ENCODE results near the gene F2R. TPM values are rescaled to one million over a fixed set of nuclear protein-coding genes. Genes with fewer than 3 reads are reported as not detected.
"Not testable (repeated sequence)": the region's sequence is repeated elsewhere in the genome, so short reads cannot be mapped to it uniquely, and the experiment has no call there.

The F2R gene
- polyA plus RNA-seq, 4 donors: 0.45 to 37.1 (median 6.1) TPM

DNA sequence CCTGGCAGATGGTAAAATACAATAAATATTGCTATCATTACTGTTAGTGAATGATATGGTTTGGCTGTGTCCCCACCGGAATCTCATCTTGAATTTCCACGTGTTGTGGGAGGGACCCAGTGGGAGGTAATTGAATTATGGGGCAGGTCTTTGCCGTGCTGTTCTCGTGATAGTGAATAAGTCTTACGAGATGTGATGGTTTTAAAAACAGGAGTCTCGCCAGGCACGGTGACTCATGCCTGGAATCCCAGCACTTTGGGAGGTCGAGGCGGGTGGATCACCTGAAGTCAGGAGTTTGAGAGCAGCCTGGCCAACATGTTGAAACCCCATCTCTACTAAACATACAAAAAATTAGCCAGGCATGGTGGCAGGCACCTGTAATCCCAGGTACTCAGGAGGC lies 45.2 kb downstream of the F2R start:
- WGBS, 3 donors: 72 to 86% (median 82%) methylated on average over 9 of the region's 9 CpGs
- H3K27ac ChIP-seq (ENCODE audit: low read depth in 1 of 3, low read length in 2 of 3); H3K4me3 ChIP-seq (ENCODE audit: low read depth in 1 of 3, low read length in 3 of 3); H3K36me3 ChIP-seq (ENCODE audit: control insufficient read depth in 3 of 3, insufficient read depth in 2 of 3, low read depth in 1 of 3, low read length in 3 of 3); FAIRE-seq; H3K9me3 ChIP-seq (ENCODE audit: control insufficient read depth in 2 of 2, insufficient read depth in 1 of 2, low read depth in 1 of 2, low read length in 1 of 2); DNase-seq; H3K27me3 ChIP-seq (ENCODE audit: control insufficient read depth in 3 of 3, insufficient read depth in 3 of 3, low read length in 3 of 3); H3K4me1 ChIP-seq (ENCODE audit: control insufficient read depth in 3 of 3, insufficient read depth in 2 of 3, low read depth in 1 of 3, low read length in 2 of 3): not testable (repeated sequence)

DNA sequence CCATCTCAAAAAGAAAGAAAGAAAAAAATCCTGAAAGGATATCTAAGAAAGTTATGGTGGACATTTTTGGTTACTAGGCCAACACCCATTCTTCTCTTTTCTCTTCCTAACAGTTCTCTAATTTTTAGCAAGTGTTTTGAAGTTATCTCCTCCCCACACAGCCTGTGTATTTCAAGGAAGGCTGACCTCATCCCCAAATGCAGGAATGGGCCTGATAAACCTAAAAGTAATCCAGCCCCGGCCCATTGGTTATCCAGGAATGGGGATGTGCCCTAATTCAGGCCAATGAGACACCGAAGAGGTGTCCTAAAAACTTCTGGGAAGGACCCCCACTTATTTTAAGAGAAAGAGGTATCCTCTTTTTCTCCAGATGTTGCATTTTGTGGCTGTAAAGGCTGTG lies 46.6 kb downstream of the F2R start:
- Histone ChIP-seq H3K27ac (ENCODE audit: low read depth in 1 of 3, low read length in 2 of 3) (no peak overlapping the region), H3K4me3 (ENCODE audit: low read depth in 1 of 3, low read length in 3 of 3) (no peak overlapping the region), H3K27me3 (ENCODE audit: control insufficient read depth in 3 of 3, insufficient read depth in 3 of 3, low read length in 3 of 3) (no peaks in the 10 kb centered on the region), H3K4me1 (ENCODE audit: control insufficient read depth in 3 of 3, insufficient read depth in 2 of 3, low read depth in 1 of 3, low read length in 2 of 3) (peaks cover 0 to 2% (median 0%) of the 10 kb centered on the region in 3 donors), H3K9me3 (ENCODE audit: control insufficient read depth in 2 of 2, insufficient read depth in 1 of 2, low read depth in 1 of 2, low read length in 1 of 2) (peaks cover 0 to 3% of the 10 kb centered on the region in 2 donors), H3K36me3 (ENCODE audit: control insufficient read depth in 3 of 3, insufficient read depth in 2 of 3, low read depth in 1 of 3, low read length in 3 of 3) (no peaks in the 10 kb centered on the region)
- no peak for FAIRE-seq
- WGBS, 3 donors: 75 to 87% (median 78%) methylated on average over 2 of the region's 2 CpGs
- no peak for DNase-seq

DNA sequence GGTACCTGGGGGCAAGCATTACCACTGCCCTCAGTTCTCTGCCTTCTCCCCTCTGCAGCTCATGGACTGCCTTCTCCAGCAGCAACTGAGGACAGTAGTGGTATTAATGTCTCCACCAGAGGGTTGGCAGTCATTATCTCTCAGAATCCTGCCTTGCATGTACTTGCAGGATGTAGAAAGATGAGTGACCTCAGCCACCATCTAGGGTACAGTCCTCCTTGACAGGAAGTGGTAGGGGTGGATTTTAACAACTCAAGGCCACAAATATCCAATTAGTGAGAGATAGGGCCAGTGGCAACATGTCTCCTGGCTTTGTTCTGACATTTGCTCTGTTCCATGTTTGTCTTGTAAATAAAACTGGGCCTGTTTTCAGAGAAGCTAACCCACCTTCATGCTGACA lies 47.2 kb downstream of the F2R start:
- Histone ChIP-seq H3K27me3 (ENCODE audit: control insufficient read depth in 3 of 3, insufficient read depth in 3 of 3, low read length in 3 of 3) (no peaks in the 10 kb centered on the region), H3K4me1 (ENCODE audit: control insufficient read depth in 3 of 3, insufficient read depth in 2 of 3, low read depth in 1 of 3, low read length in 2 of 3) (peaks cover 0 to 2% (median 0%) of the 10 kb centered on the region in 3 donors), H3K4me3 (ENCODE audit: low read depth in 1 of 3, low read length in 3 of 3) (no peak overlapping the region), H3K36me3 (ENCODE audit: control insufficient read depth in 3 of 3, insufficient read depth in 2 of 3, low read depth in 1 of 3, low read length in 3 of 3) (no peaks in the 10 kb centered on the region), H3K9me3 (ENCODE audit: control insufficient read depth in 2 of 2, insufficient read depth in 1 of 2, low read depth in 1 of 2, low read length in 1 of 2) (peaks cover 0 to 3% of the 10 kb centered on the region in 2 donors), H3K27ac (ENCODE audit: low read depth in 1 of 3, low read length in 2 of 3) (no peak overlapping the region)
- DNase-seq (no peak), FAIRE-seq (no peak)

DNA sequence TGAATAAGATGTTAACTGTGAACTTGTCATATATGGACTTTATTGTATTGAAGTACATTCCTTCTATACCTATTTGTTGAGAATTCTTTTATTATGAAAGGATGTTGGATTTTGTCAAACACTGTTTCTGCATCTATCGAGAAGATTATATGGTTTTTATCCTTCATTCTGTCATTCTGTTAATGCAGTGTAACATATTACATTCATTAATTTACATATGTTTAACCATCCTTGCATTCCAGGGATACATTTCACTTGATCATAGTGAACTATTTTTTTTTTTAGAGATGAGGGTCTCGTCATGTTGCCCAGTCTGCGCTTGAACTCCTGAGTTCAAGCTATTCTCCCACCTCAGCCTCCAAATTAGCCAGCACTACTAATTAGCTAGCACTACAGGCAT lies 48.4 kb downstream of the F2R start:
- Histone ChIP-seq H3K27ac (ENCODE audit: low read depth in 1 of 3, low read length in 2 of 3) (no peak overlapping the region), H3K27me3 (ENCODE audit: control insufficient read depth in 3 of 3, insufficient read depth in 3 of 3, low read length in 3 of 3) (no peaks in the 10 kb centered on the region), H3K4me1 (ENCODE audit: control insufficient read depth in 3 of 3, insufficient read depth in 2 of 3, low read depth in 1 of 3, low read length in 2 of 3) (peaks cover 0 to 2% (median 0%) of the 10 kb centered on the region in 3 donors), H3K36me3 (ENCODE audit: control insufficient read depth in 3 of 3, insufficient read depth in 2 of 3, low read depth in 1 of 3, low read length in 3 of 3) (no peaks in the 10 kb centered on the region), H3K9me3 (ENCODE audit: control insufficient read depth in 2 of 2, insufficient read depth in 1 of 2, low read depth in 1 of 2, low read length in 1 of 2) (peaks cover 0 to 3% of the 10 kb centered on the region in 2 donors), H3K4me3 (ENCODE audit: low read depth in 1 of 3, low read length in 3 of 3) (no peak overlapping the region)
- DNase-seq (no peak), FAIRE-seq (no peak)
- 57 to 76% (median 74%) methylated on average over 3 of the region's 3 CpGs for WGBS, 3 donors

DNA sequence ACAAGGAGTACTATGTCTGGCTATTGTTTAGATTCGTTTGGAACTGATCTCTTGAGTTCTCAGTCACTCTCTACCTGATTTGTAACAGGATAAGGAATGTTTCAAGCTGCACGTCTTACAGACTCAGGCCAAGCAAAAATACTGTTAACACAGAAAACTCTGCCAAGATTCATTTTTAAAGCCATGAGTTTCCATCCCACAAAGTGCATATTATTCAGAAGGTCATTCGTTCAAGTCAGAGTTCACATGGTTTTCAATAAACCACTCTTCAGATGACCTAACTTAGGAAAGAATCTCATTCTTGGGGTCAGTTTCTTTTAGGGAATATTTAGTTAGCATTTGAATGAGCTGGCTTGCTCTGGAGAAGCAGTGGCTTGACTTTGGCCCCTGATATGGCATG lies 49.3 kb downstream of the F2R start:
- no peaks in the 10 kb centered on the region for H3K36me3 ChIP-seq (ENCODE audit: control insufficient read depth in 3 of 3, insufficient read depth in 2 of 3, low read depth in 1 of 3, low read length in 3 of 3)
- H3K27me3 ChIP-seq (ENCODE audit: control insufficient read depth in 3 of 3, insufficient read depth in 3 of 3, low read length in 3 of 3): no peaks in the 10 kb centered on the region
- FAIRE-seq (no peak), DNase-seq (no peak)
- H3K4me1 ChIP-seq (ENCODE audit: control insufficient read depth in 3 of 3, insufficient read depth in 2 of 3, low read depth in 1 of 3, low read length in 2 of 3): no peaks in the 10 kb centered on the region
- H3K27ac ChIP-seq (ENCODE audit: low read depth in 1 of 3, low read length in 2 of 3): no peak overlapping the region
- peaks cover 0 to 3% of the 10 kb centered on the region in 2 donors for H3K9me3 ChIP-seq (ENCODE audit: control insufficient read depth in 2 of 2, insufficient read depth in 1 of 2, low read depth in 1 of 2, low read length in 1 of 2)
- 70 to 76% (median 74%) methylated on average over 3 of the region's 3 CpGs for WGBS, 3 donors
- no peak overlapping the region for H3K4me3 ChIP-seq (ENCODE audit: low read depth in 1 of 3, low read length in 3 of 3)

DNA sequence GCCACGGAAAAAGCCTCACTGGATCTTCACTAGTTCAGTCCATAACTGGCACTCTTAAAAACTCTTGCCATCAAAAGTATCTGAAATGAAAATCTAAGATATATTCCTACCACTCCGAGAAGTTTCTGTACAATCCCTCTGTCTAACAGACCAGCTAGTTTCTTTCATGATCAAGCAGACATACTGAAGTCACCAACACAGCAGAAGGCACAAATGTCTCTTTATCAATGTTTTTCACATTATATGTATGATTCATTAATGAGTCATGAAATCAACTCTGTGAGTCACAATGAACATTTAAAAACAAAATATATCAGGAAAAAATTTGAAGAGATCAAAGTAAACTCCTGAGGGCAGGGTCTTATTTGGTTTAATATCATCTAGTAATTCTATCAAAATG lies 50.8 kb downstream of the F2R start:
- 89 to 96% (median 91%) methylated on average over 2 of the region's 2 CpGs for WGBS, 3 donors
- no peaks in the 10 kb centered on the region for H3K4me1 ChIP-seq (ENCODE audit: control insufficient read depth in 3 of 3, insufficient read depth in 2 of 3, low read depth in 1 of 3, low read length in 2 of 3)
- H3K27ac ChIP-seq (ENCODE audit: low read depth in 1 of 3, low read length in 2 of 3): no peak overlapping the region
- no peak for DNase-seq
- H3K4me3 ChIP-seq (ENCODE audit: low read depth in 1 of 3, low read length in 3 of 3): no peak overlapping the region
- no peaks in the 10 kb centered on the region for H3K36me3 ChIP-seq (ENCODE audit: control insufficient read depth in 3 of 3, insufficient read depth in 2 of 3, low read depth in 1 of 3, low read length in 3 of 3)
- no peak for FAIRE-seq
- peaks cover 0 to 3% of the 10 kb centered on the region in 2 donors for H3K9me3 ChIP-seq (ENCODE audit: control insufficient read depth in 2 of 2, insufficient read depth in 1 of 2, low read depth in 1 of 2, low read length in 1 of 2)
- H3K27me3 ChIP-seq (ENCODE audit: control insufficient read depth in 3 of 3, insufficient read depth in 3 of 3, low read length in 3 of 3): no peaks in the 10 kb centered on the region

DNA sequence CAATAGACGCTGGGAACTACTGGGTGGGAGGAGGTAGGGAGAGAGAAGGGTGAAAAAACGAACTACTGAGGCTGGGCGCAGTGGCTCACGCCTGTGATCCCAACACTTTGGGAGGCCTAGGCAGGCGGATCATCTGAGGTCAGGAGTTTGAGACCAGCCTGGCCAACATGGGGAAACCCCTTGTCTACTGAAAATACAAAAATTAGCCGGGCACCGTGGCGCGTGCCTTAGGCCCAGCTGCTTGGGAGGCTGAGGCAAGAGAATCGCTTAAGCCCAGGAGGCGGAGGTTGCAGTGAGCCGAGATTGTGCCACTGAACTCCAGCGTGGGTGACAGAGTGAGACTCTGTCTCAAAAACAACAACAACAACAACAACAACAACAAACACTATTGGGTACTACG lies 55.1 kb downstream of the F2R start:
- H3K4me3 ChIP-seq (ENCODE audit: low read depth in 1 of 3, low read length in 3 of 3); FAIRE-seq; H3K27ac ChIP-seq (ENCODE audit: low read depth in 1 of 3, low read length in 2 of 3); H3K4me1 ChIP-seq (ENCODE audit: control insufficient read depth in 3 of 3, insufficient read depth in 2 of 3, low read depth in 1 of 3, low read length in 2 of 3); DNase-seq; H3K27me3 ChIP-seq (ENCODE audit: control insufficient read depth in 3 of 3, insufficient read depth in 3 of 3, low read length in 3 of 3); H3K36me3 ChIP-seq (ENCODE audit: control insufficient read depth in 3 of 3, insufficient read depth in 2 of 3, low read depth in 1 of 3, low read length in 3 of 3); H3K9me3 ChIP-seq (ENCODE audit: control insufficient read depth in 2 of 2, insufficient read depth in 1 of 2, low read depth in 1 of 2, low read length in 1 of 2): not testable (repeated sequence)
- WGBS, 3 donors: 93 to 94% (median 93%) methylated on average over 14 of the region's 14 CpGs

DNA sequence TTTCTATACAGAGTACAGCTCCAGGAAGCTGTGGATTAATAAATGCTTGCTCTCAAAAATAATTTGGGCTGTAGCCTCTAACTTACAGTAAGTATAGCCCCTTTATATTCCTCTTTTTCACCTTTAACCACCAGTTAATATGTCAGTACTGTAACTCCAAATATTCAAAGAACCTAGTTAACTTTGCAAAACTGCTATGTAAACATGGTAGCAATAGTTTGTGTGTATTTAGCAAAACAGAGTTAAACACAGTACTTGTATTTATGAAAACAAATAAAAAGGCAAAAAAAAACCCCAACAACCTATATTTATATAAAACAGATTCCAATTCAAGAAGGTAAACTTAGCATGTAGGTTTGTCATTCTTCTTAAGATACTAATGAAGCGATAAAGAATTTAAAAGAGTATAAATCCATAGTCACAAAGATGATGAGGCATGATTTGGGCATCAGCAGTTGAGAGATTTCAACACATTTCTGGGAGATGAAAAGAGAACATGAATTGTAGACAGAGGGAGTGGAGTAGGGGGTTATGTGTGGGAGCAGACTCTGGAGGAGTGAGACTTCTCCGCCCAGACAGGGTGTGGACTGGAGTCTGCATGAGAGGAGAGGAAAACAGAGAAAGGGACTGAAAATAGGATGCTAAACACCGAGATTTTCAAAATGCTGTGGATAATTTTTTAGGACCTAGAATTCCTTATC lies 55.9 kb downstream of the F2R start:
- Histone ChIP-seq H3K4me1 (ENCODE audit: control insufficient read depth in 3 of 3, insufficient read depth in 2 of 3, low read depth in 1 of 3, low read length in 2 of 3) (no peaks in the 10 kb centered on the region), H3K27ac (ENCODE audit: low read depth in 1 of 3, low read length in 2 of 3) (no peak overlapping the region), H3K36me3 (ENCODE audit: control insufficient read depth in 3 of 3, insufficient read depth in 2 of 3, low read depth in 1 of 3, low read length in 3 of 3) (no peaks in the 10 kb centered on the region), H3K27me3 (ENCODE audit: control insufficient read depth in 3 of 3, insufficient read depth in 3 of 3, low read length in 3 of 3) (no peaks in the 10 kb centered on the region), H3K9me3 (ENCODE audit: control insufficient read depth in 2 of 2, insufficient read depth in 1 of 2, low read depth in 1 of 2, low read length in 1 of 2) (no peaks in the 10 kb centered on the region), H3K4me3 (ENCODE audit: low read depth in 1 of 3, low read length in 3 of 3) (no peak overlapping the region)
- 55 to 66% (median 62%) methylated on average over 3 of the region's 3 CpGs for WGBS, 3 donors
- FAIRE-seq: no peak
- no peak for DNase-seq

DNA sequence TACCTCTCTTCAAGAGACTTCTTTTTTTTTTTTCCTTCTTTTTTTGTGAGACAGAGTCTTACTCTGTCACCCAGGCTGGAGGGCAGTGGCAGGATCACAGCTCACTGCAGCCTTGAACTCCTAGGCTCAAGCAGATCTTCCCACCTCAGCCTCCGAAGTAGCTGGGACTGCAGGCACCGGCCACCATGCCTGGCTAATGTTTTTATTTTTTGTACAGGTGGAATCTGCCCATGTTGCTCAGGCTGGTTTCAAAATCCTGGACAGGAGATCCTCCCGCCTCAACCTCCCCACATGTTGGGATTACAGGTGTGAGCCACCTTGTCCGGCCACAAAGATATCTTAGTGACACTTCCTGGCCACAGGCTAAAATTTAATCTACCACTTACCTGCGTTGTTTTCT lies 60.0 kb downstream of the F2R start:
- no peak overlapping the region for H3K4me3 ChIP-seq (ENCODE audit: low read depth in 1 of 3, low read length in 3 of 3)
- no peaks in the 10 kb centered on the region for H3K36me3 ChIP-seq (ENCODE audit: control insufficient read depth in 3 of 3, insufficient read depth in 2 of 3, low read depth in 1 of 3, low read length in 3 of 3)
- no peaks in the 10 kb centered on the region for H3K4me1 ChIP-seq (ENCODE audit: control insufficient read depth in 3 of 3, insufficient read depth in 2 of 3, low read depth in 1 of 3, low read length in 2 of 3)
- no peak for DNase-seq
- FAIRE-seq: no peak
- WGBS, 3 donors: 78 to 82% (median 79%) methylated on average over 5 of the region's 5 CpGs
- H3K9me3 ChIP-seq (ENCODE audit: control insufficient read depth in 2 of 2, insufficient read depth in 1 of 2, low read depth in 1 of 2, low read length in 1 of 2): no peaks in the 10 kb centered on the region
- H3K27me3 ChIP-seq (ENCODE audit: control insufficient read depth in 3 of 3, insufficient read depth in 3 of 3, low read length in 3 of 3): no peaks in the 10 kb centered on the region
- H3K27ac ChIP-seq (ENCODE audit: low read depth in 1 of 3, low read length in 2 of 3): no peak overlapping the region
